SK-N-SH (cell line): ENCODE results near the gene SLC4A9. TPM values are rescaled to one million over a fixed set of nuclear protein-coding genes. Genes with fewer than 3 reads are reported as not detected.

ENCODE experiments used
- CTCF ChIA-PET: fragments of 300-600, 350-600 bp; formaldehyde crosslinking; extraction: SDS; loops from one replicate; lab custom pipeline; 2021; lab: Yijun Ruan, JAX
- POLR2A ChIA-PET: fragments of 350-600 bp; sonication (Branson Sonifier 250); formaldehyde crosslinking; extraction: SDS; loops from one replicate; lab custom pipeline; 2020; ENCODE audit warnings: antibody characterized with exemption, inconsistent platforms; lab: Yijun Ruan, JAX
- DNase-seq: peaks from one replicate; pipeline ENCODE4 v3.0.0; 2012
- H2AFZ ChIP-seq: fragments of 200-600 bp; sonication (generic); 2 replicates; pipeline ENCODE4 v1.8.1; 2016; ENCODE audit warnings: antibody characterized with exemption, mild to moderate bottlenecking, low read depth
- H3F3A ChIP-seq: fragments of 200-600 bp; sonication (generic); replicated peaks from 2 replicates; pipeline ENCODE3; 2016; ENCODE audit warnings: antibody characterized with exemption, mild to moderate bottlenecking; ENCODE audit not compliant: insufficient read depth
- H3K27ac ChIP-seq, 2 experiments: fragments of 200-500 bp in 1 of 2; fragments of 200-600 bp in 1 of 2; sonication (Bioruptor generic) in 1 of 2; sonication (generic), shearing (Covaris generic) in 1 of 2; 2 replicates each; pipeline versions ENCODE4 v1.5.1 to v1.6.1; 2014 to 2016; ENCODE audit warnings: low read depth in 2 of 2, inconsistent platforms in 1 of 2, low read length in 1 of 2, mild to moderate bottlenecking in 1 of 2, mixed read lengths in 1 of 2
- H3K27me3 ChIP-seq: fragments of 200-600 bp; sonication (generic), shearing (Covaris generic); 2 replicates; pipeline ENCODE4 v1.6.1; 2016; ENCODE audit warnings: mixed run types; ENCODE audit not compliant: insufficient read depth
- H3K36me3 ChIP-seq, 2 experiments: fragments of 200-500 bp in 1 of 2; fragments of 200-600 bp in 1 of 2; sonication (Bioruptor generic) in 1 of 2; sonication (generic) in 1 of 2; replicated peaks in 1 of 2; 2 replicates each; pipeline versions ENCODE3 to v1.5.1; 2014 to 2016; ENCODE audit warnings: low read length in 1 of 2, mild to moderate bottlenecking in 1 of 2; ENCODE audit not compliant: insufficient read depth in 2 of 2, control insufficient read depth in 1 of 2
- H3K4me1 ChIP-seq, 2 experiments: fragments of 200-500 bp in 1 of 2; fragments of 200-600 bp in 1 of 2; sonication (Bioruptor generic) in 1 of 2; sonication (generic), shearing (Covaris generic) in 1 of 2; 2 replicates each; pipeline versions ENCODE4 v1.5.1 to v1.6.1; 2014 to 2016; ENCODE audit warnings: low read depth in 1 of 2, low read length in 1 of 2, mixed run types in 1 of 2; ENCODE audit not compliant: insufficient read depth in 2 of 2, control insufficient read depth in 1 of 2
- H3K4me2 ChIP-seq: fragments of 200-600 bp; sonication (generic), shearing (Covaris generic); 2 replicates; pipeline ENCODE4 v1.6.1; 2017; ENCODE audit warnings: mixed run types
- H3K4me3 ChIP-seq, 2 experiments: fragments of 200-500 bp in 1 of 2; fragments of 200-600 bp in 1 of 2; sonication (Bioruptor generic) in 1 of 2; sonication (generic), shearing (Covaris generic) in 1 of 2; 2 replicates each; pipeline versions ENCODE4 v1.5.1 to v1.8.1; 2014 to 2016; ENCODE audit warnings: low read depth in 2 of 2, inconsistent platforms in 1 of 2, low read length in 1 of 2, mild to moderate bottlenecking in 1 of 2, mixed read lengths in 1 of 2, moderate library complexity in 1 of 2
- H3K79me2 ChIP-seq: fragments of 200-600 bp; sonication (generic); 2 replicates; pipeline ENCODE4 v1.8.1; 2017; ENCODE audit warnings: mild to moderate bottlenecking; ENCODE audit not compliant: insufficient read depth
- H3K9ac ChIP-seq: fragments of 200-600 bp; sonication (generic); 2 replicates; pipeline ENCODE4 v1.6.1; 2017; ENCODE audit warnings: mixed run types
- H3K9me2 ChIP-seq: fragments of 200-600 bp; sonication (generic); 2 replicates; pipeline ENCODE4 v1.6.1; 2017; ENCODE audit warnings: mixed run types
- H3K9me3 ChIP-seq: fragments of 200-600 bp; sonication (generic); 2 replicates; pipeline ENCODE4 v1.6.1; 2017; ENCODE audit warnings: mixed run types, mild to moderate bottlenecking, moderate library complexity
- H4K20me1 ChIP-seq: fragments of 200-600 bp; sonication (generic); 2 replicates; pipeline ENCODE4 v1.6.1; 2017; ENCODE audit warnings: mild to moderate bottlenecking, mixed run types; ENCODE audit not compliant: insufficient read depth
- CTCF ChIP-seq: fragments of 200-600 bp; sonication (generic); IDR thresholded peaks from 2 replicates; pipeline ENCODE4 v1.6.1; 2017; ENCODE audit warnings: antibody characterized with exemption, mild to moderate bottlenecking, moderate library complexity
- ELF1 ChIP-seq: IDR thresholded peaks from 2 replicates; pipeline ENCODE4 v1.4.0; 2012
- FOXJ3 ChIP-seq: sonication (generic); formaldehyde crosslinking; IDR thresholded peaks from 2 replicates; pipeline ENCODE4 v1.5.1; 2020; ENCODE audit warnings: mild to moderate bottlenecking, missing genetic modification reagents
- FOXM1 ChIP-seq: IDR thresholded peaks from 2 replicates; pipeline ENCODE4 v1.4.0; 2012; ENCODE audit warnings: low read depth, mild to moderate bottlenecking
- GATA2 ChIP-seq: sonication (generic); formaldehyde crosslinking; IDR thresholded peaks from 2 replicates; pipeline ENCODE4 v1.5.0; 2020; ENCODE audit warnings: mild to moderate bottlenecking, missing genetic modification reagents
- JUND ChIP-seq: IDR thresholded peaks from 2 replicates; pipeline ENCODE4 v1.4.0; 2012
- MEF2A ChIP-seq: IDR thresholded peaks from 2 replicates; pipeline ENCODE4 v1.4.0; 2012; ENCODE audit warnings: low read depth, borderline replicate concordance
- PBX3 ChIP-seq: IDR thresholded peaks from 2 replicates; pipeline ENCODE4; 2012
- RAD21 ChIP-seq: IDR thresholded peaks from 2 replicates; pipeline ENCODE4 v1.6.1; 2012; ENCODE audit warnings: mild to moderate bottlenecking, low read length
- RCOR1 ChIP-seq: fragments of 150-350 bp; IDR thresholded peaks from 2 replicates; pipeline ENCODE4 v1.6.1; 2017; ENCODE audit warnings: antibody characterized with exemption, low read length
- RXRA ChIP-seq: IDR thresholded peaks from 2 replicates; pipeline ENCODE4 v1.4.0; 2012; ENCODE audit warnings: low read depth, mild to moderate bottlenecking, borderline replicate concordance
- SMC3 ChIP-seq: IDR thresholded peaks from 2 replicates; pipeline ENCODE4 v1.6.1; 2012; ENCODE audit warnings: low read depth, low read length, improper control_type of control experiment
- TCF12 ChIP-seq: IDR thresholded peaks from 2 replicates; pipeline ENCODE4 v1.4.0; 2012
- TEAD4 ChIP-seq: IDR thresholded peaks from 2 replicates; pipeline ENCODE4 v1.4.0; 2012; ENCODE audit warnings: mild to moderate bottlenecking, borderline replicate concordance; ENCODE audit not compliant: insufficient read depth
- USF2 ChIP-seq: fragments of 150-350 bp; IDR thresholded peaks from 2 replicates; pipeline ENCODE4 v1.6.1; 2017; ENCODE audit warnings: antibody characterized with exemption, low read length, low read depth, borderline replicate concordance
- YY1 ChIP-seq: IDR thresholded peaks from 2 replicates; pipeline ENCODE4 v1.4.0; 2012; ENCODE audit warnings: low read depth, mild to moderate bottlenecking
- WGBS: methylation state at CpG from one replicate; pipeline ENCODE4 v1.1.6; 2017; ENCODE audit warnings: low lambda C conversion rate; 5-methylcytosine and 5-hydroxymethylcytosine counted together
- polyA plus RNA-seq, 3 experiments: library from polyadenylated mRNA; depleted of rRNA; stranded (reverse); fragments of >200 nt; gene quantifications; 2 replicates each; pipeline ENCODE4 v1.2.3, GENCODE V29; 2012
- TF ChIP-seq, protein P1 (sequence below): IDR thresholded peaks from 2 replicates; pipeline ENCODE4 v1.4.0; 2012; ENCODE audit warnings: low read depth

The SLC4A9 gene
- polyA plus RNA-seq, 1 of the 3 experiments (the other 2 are of a cell fraction), result 0.02 TPM

DNA sequence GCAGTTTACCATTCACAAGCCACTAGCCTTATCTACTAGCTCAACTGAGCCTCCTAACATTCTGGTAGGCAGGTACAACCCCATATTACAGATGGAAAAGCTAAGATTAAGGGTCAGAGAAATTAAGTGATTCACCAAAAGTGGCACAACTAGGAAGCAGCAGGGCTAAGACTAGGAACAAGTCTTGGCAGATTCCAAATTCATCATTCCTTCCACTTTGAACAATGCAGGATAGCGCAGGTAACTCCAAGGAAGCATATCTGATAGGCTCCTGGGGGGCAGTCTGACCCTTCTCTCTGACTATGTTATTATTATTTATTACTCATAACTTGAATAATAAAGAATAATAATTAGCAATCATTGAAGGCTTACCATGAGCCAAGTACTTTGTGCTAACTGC lies 22.1 kb upstream of the SLC4A9 start:
- Histone ChIP-seq H3K4me2 (no peak overlapping the region), H3K36me3 (peaks cover 5 to 29% of the 10 kb centered on the region in 2 experiments), H3K27me3 (no peaks in the 10 kb centered on the region), H3K9ac (no peak overlapping the region), H3K4me3 (no peak overlapping the region)
- no peak for TF ChIP-seq GATA2 (CRISPR knock-in tag)
- no peak for TF ChIP-seq RCOR1
- TF ChIP-seq FOXM1, result no peak
- no peak for TF ChIP-seq TEAD4
- TF ChIP-seq RAD21, result no peak
- TF ChIP-seq YY1, result no peak
- no peak for TF ChIP-seq MEF2A
- TF ChIP-seq FOXJ3 (CRISPR knock-in tag), result no peak
- TF ChIP-seq TCF12, result no peak
- no peak for TF ChIP-seq JUND
- TF ChIP-seq, protein P1, sequence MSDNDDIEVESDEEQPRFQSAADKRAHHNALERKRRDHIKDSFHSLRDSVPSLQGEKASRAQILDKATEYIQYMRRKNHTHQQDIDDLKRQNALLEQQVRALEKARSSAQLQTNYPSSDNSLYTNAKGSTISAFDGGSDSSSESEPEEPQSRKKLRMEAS, result no peak
- TF ChIP-seq RXRA, result no peak
- no peak for TF ChIP-seq SMC3
- TF ChIP-seq, all 33 proteins: peak for 0
- Histone ChIP-seq H3K4me1 (peaks cover 0 to 15% of the 10 kb centered on the region in 2 experiments; a peak in 1 of 4 replicates), H3K9me2 (no peaks in the 10 kb centered on the region), H3K79me2 (peaks cover 43% of the 10 kb centered on the region), H3F3A (peaks cover 13% of the 10 kb centered on the region), H2AFZ (no peak overlapping the region), H3K27ac (peak overlapping the region in 1 of 2 experiments; percentile 35; a peak in 1 of 4 replicates), H3K9me3 (no peaks in the 10 kb centered on the region), H4K20me1 (no peaks in the 10 kb centered on the region)
- no peak for DNase-seq
- ChIA-PET CTCF (interaction anchor here (1.2 to 2.3 kb wide), 4 partner anchors 8 to 94 kb away, joined by 3 to 19 read pairs (median 8); partner anchors contain the start of gene HBEGF), POLR2A (no interaction called here)
- 94% methylated on average over 1 of the region's 1 CpG for WGBS

GRCh38 chr5:140338336-140338735 lies 21.7 kb upstream of the SLC4A9 start:
- peaks cover 5 to 29% of the 10 kb centered on the region in 2 experiments for H3K36me3 ChIP-seq
- no peaks in the 10 kb centered on the region for H3K9me3 ChIP-seq
- POLR2A ChIA-PET, result no interaction called here
- H3F3A ChIP-seq, result peaks cover 13% of the 10 kb centered on the region
- H3K4me2 ChIP-seq, result no peak overlapping the region
- DNase-seq, result no peak
- TF ChIP-seq USF2, result no peak
- TF ChIP-seq MEF2A, result 0 out of 2 replicates have a peak, but pooled peaks have one; percentile 44
- 0 out of 2 replicates have a peak, but pooled peaks have one; percentile 5 for TF ChIP-seq PBX3
- no peak for TF ChIP-seq CTCF
- TF ChIP-seq ELF1, result no peak
- no peaks in the 10 kb centered on the region for H3K27me3 ChIP-seq
- no peak overlapping the region for H3K4me3 ChIP-seq
- H3K4me1 ChIP-seq, result peaks cover 0 to 20% of the 10 kb centered on the region in 2 experiments; a peak in 1 of 4 replicates
- H3K9ac ChIP-seq, result no peak overlapping the region
- H3K27ac ChIP-seq, result peak overlapping the region in 1 of 2 experiments; percentile 35; a peak in 2 of 4 replicates
- CTCF ChIA-PET, result interaction anchor here (0.7 to 1.6 kb wide), 2 partner anchors 8 to 13 kb away, joined by 3 to 5 read pairs; partner anchors contain the start of gene HBEGF
- H2AFZ ChIP-seq, result no peak overlapping the region
- WGBS, result 51% methylated on average over 3 of the region's 3 CpGs
- peaks cover 48% of the 10 kb centered on the region for H3K79me2 ChIP-seq
- no peaks in the 10 kb centered on the region for H4K20me1 ChIP-seq
- H3K9me2 ChIP-seq, result no peaks in the 10 kb centered on the region
